CD4-positive, alpha-beta T cell treated with Interleukin-6 at 100 ng/mL for 8 hours (primary cell): ENCODE results near the gene KLF7.
A peak's percentile ranks its signal among the peaks of the same experiment; 100 is the strongest.

Experiments used
- DNase-seq: peaks from one replicate; pipeline ENCODE4 v3.0.0-alpha.2; 2020; ENCODE audit warnings: mixed read lengths, low spot score

KLF7 gene

GRCh38 chr2:207165121-207166038, at the start of gene KLF7:
Gene KLF7 (minus strand): TSS chr2:207165948. CDS start chr2:207165568, 380 bp downstream.
- DNase-seq: peak; percentile 60

- DNase-seq: no peak
Observed at GRCh38 chr2:207215308-207215707, 49.6 kb upstream of the KLF7 start.

GRCh38 chr2:207214446-207214845, 48.7 kb upstream of the KLF7 start:
- DNase-seq: no peak

- no peak for DNase-seq
Observed at GRCh38 chr2:207206011-207206410, 40.3 kb upstream of the KLF7 start.

GRCh38 chr2:207205173-207205957, 39.6 kb upstream of the KLF7 start:
- DNase-seq: no peak

- no peak for DNase-seq
Observed at GRCh38 chr2:207203056-207203455, 37.3 kb upstream of the KLF7 start.

GRCh38 chr2:207202645-207203044, 36.9 kb upstream of the KLF7 start:
- DNase-seq: no peak

GRCh38 chr2:207201416-207201815, 35.7 kb upstream of the KLF7 start:
- DNase-seq: no peak

GRCh38 chr2:207200136-207200535, 34.4 kb upstream of the KLF7 start:
- DNase-seq: no peak

- no peak for DNase-seq
Observed at GRCh38 chr2:207194028-207194427, 28.3 kb upstream of the KLF7 start.

- DNase-seq: no peak
Observed at GRCh38 chr2:207188626-207189419, 23.1 kb upstream of the KLF7 start.

- no peak for DNase-seq
Observed at GRCh38 chr2:207185372-207185771, 19.6 kb upstream of the KLF7 start.

- DNase-seq: no peak
Observed at GRCh38 chr2:207184768-207185167, 19.0 kb upstream of the KLF7 start.

GRCh38 chr2:207184348-207184747, 18.6 kb upstream of the KLF7 start:
- DNase-seq: no peak

- no peak for DNase-seq
Observed at GRCh38 chr2:207183506-207183905, 17.8 kb upstream of the KLF7 start.

GRCh38 chr2:207182911-207183310, 17.2 kb upstream of the KLF7 start:
- no peak for DNase-seq

- DNase-seq: no peak
Observed at GRCh38 chr2:207181526-207182274, 16.0 kb upstream of the KLF7 start.

GRCh38 chr2:207180741-207181140, 15.0 kb upstream of the KLF7 start:
- DNase-seq: no peak

- no peak for DNase-seq
Observed at GRCh38 chr2:207176247-207176646, 10.5 kb upstream of the KLF7 start.

- DNase-seq: no peak
Observed at GRCh38 chr2:207173641-207174040, 7.9 kb upstream of the KLF7 start.

- no peak for DNase-seq
Observed at GRCh38 chr2:207167099-207167923, 1.6 kb upstream of the KLF7 start.
